ENCODE data around the gene TMEM163. TPM values are rescaled to one million over a fixed set of nuclear protein-coding genes. Genes with fewer than 3 reads are reported as not detected.
"Not testable (repeated sequence)": the region's sequence is repeated elsewhere in the genome, so short reads cannot be mapped to it uniquely, and the experiment has no call there.

TMEM163 gene
- polyA plus RNA-seq, 1 donor, result 0.86 TPM

DNA sequence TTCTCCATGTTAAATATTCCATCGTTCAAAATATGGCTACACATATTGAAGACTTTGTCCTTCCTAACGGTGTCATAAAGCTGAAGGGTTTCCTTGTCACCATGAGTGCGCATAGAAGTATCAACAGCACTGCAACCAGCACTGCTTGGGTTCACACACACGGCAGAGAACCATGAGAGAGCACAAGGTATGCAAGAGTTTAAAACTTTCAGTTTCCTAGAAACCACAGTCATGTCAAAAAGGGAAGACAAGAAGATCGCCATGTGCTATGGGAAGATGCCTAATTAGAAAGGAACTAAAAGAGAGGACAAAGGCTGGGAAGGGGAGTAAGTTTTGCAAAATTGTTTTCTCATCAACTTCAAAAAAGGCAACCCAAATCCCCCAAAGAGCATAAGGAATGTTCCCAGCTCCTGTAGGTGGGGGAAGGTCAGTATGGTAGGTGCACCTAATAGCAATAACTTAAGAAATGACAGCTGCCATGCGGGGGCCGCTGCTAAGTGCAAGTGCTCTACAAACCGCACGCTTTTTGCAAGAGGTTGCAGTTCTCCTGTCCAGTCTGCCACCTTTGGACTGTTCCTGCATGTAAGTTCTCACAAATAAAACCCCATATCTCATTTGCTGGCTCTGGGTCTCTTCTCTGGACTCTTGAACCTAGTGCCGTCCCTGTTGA, 136.8 kb downstream of the TMEM163 start:
- no peak for DNase-seq (ENCODE audit: low read depth)

- DNase-seq (ENCODE audit: low read depth), result no peak
These were observed 140.5 kb downstream of the TMEM163 start for GRCh38 chr2:134578316-134578715.

- DNase-seq (ENCODE audit: low read depth), result no peak
These were observed 142.3 kb downstream of the TMEM163 start for GRCh38 chr2:134576478-134576877.

DNA sequence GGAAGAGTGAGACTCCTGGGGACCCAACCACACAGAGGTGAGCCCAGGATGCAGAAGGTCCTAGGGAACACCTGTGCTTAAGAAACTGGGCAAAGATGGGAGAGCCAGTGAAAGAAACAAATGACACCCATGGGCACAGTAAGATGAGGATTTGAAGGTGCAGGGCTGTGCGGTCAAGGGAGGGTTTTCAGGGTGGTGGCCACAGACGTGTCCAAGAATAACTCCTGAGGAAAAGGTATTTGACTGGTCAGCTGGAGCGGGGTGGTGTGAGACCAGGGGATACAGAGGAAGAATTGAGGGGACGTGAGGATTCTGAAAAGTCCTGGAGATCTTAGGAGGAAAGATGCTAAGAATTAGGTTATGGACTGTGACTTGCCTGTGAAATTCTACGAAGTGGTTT, 142.9 kb downstream of the TMEM163 start:
- DNase-seq (ENCODE audit: low read depth), result no peak

- DNase-seq (ENCODE audit: low read depth), result peak; percentile 16
These were observed 144.0 kb downstream of the TMEM163 start for GRCh38 chr2:134574611-134575330.

- DNase-seq (ENCODE audit: low read depth), result no peak
These were observed 145.1 kb downstream of the TMEM163 start for GRCh38 chr2:134573724-134574123.

DNA sequence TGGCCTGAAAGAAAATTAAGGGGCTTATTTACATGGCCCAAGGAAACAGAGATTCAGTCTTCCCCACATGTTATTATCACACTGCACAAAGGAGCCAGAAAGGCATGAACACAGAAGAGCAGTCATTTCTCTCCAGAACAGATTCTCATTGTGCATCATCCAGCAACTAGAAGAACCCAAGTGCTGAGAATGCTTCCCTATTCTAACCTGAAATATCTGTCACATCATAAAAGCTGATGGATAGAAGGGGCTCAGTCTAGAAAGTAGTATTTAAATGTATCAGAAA, 145.8 kb downstream of the TMEM163 start:
- no peak for DNase-seq (ENCODE audit: low read depth)

DNA sequence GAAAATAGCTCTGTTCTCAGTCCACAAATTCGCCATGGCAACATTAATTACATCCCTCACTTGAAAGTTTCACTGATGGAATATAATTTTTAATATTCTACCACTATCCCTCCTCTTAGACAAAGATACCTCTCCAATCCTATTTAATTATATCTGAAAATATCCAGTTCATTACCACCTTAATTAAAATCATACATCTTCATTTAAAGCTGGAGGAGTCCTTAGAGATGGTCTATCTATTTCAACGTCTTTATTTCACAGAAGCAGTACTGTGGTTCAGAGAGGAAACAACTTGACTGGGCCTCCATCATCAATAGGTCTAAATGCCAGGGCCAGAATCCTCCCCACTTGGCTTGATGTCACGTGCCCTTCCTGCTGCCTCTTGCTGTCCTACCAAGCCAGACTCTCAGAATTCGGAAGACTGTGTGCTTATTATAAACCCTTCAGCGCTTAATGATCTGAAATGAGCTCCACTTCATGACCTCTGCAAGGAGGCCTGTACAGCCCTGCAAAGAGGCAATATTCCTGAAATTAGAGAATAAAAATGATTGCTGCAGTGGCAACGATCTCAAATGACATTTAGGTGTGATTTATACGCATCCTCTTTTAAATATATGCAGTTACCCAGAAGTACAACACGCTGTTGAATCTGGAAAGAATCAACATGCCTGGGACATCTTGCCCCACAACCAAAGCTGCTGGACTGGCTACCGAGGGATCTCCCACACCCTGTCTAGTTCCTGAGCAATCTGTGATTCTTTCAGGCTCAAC, 146.3 kb downstream of the TMEM163 start:
- DNase-seq (ENCODE audit: low read depth), result no peak

- no peak for DNase-seq (ENCODE audit: low read depth)
These were observed 148.1 kb downstream of the TMEM163 start for GRCh38 chr2:134570676-134571075.

GRCh38 chr2:134568413-134568812, 150.4 kb downstream of the TMEM163 start:
- DNase-seq (ENCODE audit: low read depth), result no peak

GRCh38 chr2:134567666-134568065, 151.1 kb downstream of the TMEM163 start:
- DNase-seq (ENCODE audit: low read depth), result no peak

DNA sequence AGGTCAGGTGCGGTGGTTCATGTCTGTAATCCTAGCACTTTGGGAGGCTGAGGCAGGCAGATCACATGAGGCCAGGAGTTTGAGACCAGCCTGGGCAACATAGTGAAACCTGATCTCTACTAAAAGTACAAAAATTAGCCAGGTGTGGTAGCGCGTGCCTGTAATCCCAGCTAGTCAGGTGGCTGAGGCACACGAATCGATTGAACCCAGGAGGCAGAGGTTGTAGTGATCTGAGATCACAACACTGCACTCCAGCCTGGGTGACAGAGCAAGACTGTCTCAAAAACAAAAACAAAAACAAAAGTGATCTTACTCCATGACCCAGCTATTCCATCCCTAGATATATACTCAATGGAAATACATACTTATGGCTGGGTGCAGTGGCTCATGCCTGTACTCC, 153.8 kb downstream of the TMEM163 start:
- not testable (repeated sequence) for DNase-seq (ENCODE audit: low read depth)

GRCh38 chr2:134564549-134564948, 154.3 kb downstream of the TMEM163 start:
- no peak for DNase-seq (ENCODE audit: low read depth)

- no peak for DNase-seq (ENCODE audit: low read depth)
These were observed 160.5 kb downstream of the TMEM163 start for GRCh38 chr2:134558208-134558830.

DNA sequence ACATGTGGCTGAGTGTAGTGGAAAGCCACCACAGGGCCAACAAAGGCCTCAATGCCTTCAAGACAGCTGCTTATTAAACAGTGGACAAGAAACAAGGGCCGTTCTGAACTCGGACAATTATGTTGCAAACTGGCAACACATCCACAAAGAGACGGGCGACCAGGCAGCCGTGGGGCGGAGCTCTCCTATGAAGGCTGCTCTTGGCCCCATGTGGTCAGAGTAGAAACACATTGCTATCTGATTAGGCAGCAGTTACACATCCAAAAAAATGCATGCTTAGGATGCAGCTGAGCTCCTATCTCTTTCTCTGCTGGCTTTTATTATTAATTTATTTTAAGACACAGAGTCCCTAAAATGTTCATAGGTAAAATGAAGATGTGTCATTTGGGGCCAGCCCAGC, 163.4 kb downstream of the TMEM163 start:
- no peak for DNase-seq (ENCODE audit: low read depth)

- no peak for DNase-seq (ENCODE audit: low read depth)
These were observed 165.1 kb downstream of the TMEM163 start for GRCh38 chr2:134553657-134554056.

DNA sequence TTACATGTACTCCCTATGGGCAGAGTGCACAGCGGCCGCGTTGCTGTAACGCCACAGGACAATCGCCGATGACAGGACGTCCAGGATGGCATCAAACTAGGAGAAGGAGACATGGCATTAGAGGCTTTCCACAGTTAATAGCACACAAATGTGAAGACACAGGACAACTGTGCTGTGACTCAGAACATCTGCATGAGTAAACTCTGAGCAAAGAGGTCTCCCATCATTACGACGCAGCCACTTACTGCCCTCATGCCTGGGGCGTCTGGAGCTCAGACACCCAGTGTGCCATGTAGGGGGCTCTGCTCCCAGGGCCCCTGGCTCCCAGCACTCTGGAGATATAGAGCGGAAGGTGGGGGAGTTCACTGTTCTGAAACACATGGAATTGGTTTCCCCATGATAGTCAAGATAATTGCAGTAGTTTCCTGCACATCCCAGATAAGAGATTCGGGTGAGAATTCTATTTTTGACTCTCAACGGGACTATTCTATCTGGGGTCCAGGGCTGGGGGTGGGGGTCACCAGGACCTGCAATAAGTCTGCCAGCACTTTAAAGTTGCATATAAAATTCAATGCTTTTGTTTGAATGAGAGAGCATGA, 168.1 kb downstream of the TMEM163 start:
- DNase-seq (ENCODE audit: low read depth), result no peak

- DNase-seq (ENCODE audit: low read depth), result no peak
These were observed 169.7 kb downstream of the TMEM163 start for GRCh38 chr2:134549104-134549503.

GRCh38 chr2:134540990-134541389, 177.8 kb downstream of the TMEM163 start:
- no peak for DNase-seq (ENCODE audit: low read depth)

DNA sequence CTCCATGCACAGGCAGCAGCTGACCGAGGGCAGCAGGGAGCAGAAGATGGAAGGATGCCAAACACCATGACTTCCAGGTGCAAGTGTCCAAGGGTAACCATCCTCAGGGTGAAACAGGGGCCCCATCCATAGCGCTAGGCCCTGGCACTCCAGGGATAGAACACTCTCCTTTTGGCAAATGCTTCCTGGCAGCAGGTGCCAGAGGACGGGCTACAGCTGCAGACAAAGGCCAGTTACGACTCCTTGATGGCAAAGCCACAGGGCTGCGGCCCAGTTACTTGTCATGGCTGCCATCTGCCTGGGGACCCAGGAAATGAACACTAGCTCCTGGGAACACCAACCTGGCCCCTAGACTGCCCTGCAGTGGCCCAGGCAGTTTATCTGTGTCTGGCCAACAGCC, 178.8 kb downstream of the TMEM163 start:
- no peak for DNase-seq (ENCODE audit: low read depth)

- no peak for DNase-seq (ENCODE audit: low read depth)
These were observed 181.1 kb downstream of the TMEM163 start for GRCh38 chr2:134537702-134538101.

DNA sequence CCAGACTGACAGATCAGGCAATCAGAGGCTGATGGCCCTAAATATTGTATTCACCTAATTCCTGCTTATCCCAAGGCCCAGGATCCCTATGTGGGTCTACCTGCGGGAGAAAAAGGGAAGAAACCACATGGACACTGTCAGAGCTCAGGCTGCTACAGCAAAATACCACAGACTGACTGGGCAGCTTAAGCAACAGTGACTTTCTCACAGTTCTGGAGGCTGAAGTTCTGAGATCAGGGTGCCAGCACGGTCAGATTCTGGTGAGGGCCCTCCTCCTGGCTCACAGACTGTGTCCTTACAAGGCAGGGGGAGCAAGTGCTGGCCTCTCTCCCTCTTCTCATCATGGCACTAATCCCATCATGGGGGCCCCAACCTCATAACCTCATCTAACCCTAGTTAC, 181.7 kb downstream of the TMEM163 start:
- no peak for DNase-seq (ENCODE audit: low read depth)
